PFSK-1 (cell line): Measurements from ENCODE around the gene OCIAD1.

Source experiments
- FOXP2 ChIP-seq: optimal IDR thresholded peaks from 2 replicates; pipeline ENCODE3; 2011; ENCODE audit warnings: borderline replicate concordance, control low read depth, inconsistent platforms; ENCODE audit not compliant: insufficient read depth; ENCODE audit errors: extremely low read length, extremely low read depth
- POLR2AphosphoS5 ChIP-seq: IDR thresholded peaks from 2 replicates; pipeline ENCODE4 v1.6.1; 2012; ENCODE audit warnings: low read depth, mild to moderate bottlenecking, control low read depth, low read length, moderate library complexity
- SIN3A ChIP-seq: IDR thresholded peaks from 2 replicates; pipeline ENCODE4 v1.6.1; 2012; ENCODE audit warnings: mild to moderate bottlenecking, low read length, moderate library complexity, borderline replicate concordance; ENCODE audit not compliant: insufficient read depth
- TAF1 ChIP-seq: IDR thresholded peaks from 2 replicates; pipeline ENCODE4 v1.6.1; 2012; ENCODE audit warnings: low read length, control low read depth, borderline replicate concordance; ENCODE audit not compliant: insufficient read depth
- TF ChIP-seq, protein P1 (sequence below), 2 experiments: IDR thresholded peaks; 2 replicates each; pipeline versions ENCODE4 v1.6.1 to v1.8.0; 2011 to 2012; ENCODE audit warnings: low read depth in 2 of 2, low read length in 2 of 2, control low read depth in 1 of 2, inconsistent platforms in 1 of 2, mild to moderate bottlenecking in 1 of 2, moderate library complexity in 1 of 2; ENCODE audit not compliant: insufficient read depth in 1 of 2

OCIAD1 gene

DNA sequence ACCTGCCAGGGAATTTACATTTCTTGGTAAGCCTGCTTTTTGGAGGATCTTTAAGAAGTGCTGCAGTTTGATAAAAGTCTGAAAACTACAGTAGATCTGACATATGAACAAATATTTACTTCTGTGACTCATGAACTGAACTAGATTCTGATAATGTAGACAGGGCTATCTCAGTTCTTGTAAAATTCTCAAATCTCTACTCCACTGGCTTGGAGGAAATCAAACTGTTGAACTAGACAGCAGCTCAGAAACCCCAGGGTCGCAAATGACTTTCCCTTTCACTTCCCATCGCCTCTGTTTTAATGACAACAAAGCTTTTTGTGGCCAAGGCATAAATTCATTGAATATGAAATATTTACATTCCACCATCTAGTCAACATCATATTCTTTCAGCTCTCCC lies 15.4 kb upstream of the OCIAD1 start:
- TF ChIP-seq SIN3A (no peak), FOXP2 (no peak), TAF1 (no peak), POLR2AphosphoS5 (no peak)
- TF ChIP-seq, protein P1, sequence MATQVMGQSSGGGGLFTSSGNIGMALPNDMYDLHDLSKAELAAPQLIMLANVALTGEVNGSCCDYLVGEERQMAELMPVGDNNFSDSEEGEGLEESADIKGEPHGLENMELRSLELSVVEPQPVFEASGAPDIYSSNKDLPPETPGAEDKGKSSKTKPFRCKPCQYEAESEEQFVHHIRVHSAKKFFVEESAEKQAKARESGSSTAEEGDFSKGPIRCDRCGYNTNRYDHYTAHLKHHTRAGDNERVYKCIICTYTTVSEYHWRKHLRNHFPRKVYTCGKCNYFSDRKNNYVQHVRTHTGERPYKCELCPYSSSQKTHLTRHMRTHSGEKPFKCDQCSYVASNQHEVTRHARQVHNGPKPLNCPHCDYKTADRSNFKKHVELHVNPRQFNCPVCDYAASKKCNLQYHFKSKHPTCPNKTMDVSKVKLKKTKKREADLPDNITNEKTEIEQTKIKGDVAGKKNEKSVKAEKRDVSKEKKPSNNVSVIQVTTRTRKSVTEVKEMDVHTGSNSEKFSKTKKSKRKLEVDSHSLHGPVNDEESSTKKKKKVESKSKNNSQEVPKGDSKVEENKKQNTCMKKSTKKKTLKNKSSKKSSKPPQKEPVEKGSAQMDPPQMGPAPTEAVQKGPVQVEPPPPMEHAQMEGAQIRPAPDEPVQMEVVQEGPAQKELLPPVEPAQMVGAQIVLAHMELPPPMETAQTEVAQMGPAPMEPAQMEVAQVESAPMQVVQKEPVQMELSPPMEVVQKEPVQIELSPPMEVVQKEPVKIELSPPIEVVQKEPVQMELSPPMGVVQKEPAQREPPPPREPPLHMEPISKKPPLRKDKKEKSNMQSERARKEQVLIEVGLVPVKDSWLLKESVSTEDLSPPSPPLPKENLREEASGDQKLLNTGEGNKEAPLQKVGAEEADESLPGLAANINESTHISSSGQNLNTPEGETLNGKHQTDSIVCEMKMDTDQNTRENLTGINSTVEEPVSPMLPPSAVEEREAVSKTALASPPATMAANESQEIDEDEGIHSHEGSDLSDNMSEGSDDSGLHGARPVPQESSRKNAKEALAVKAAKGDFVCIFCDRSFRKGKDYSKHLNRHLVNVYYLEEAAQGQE (IDR thresholded peaks at IDR 0.05; ENCODE audit: insufficient read depth in 1 of 2, low read depth in 2 of 2, low read length in 2 of 2), result no peak

DNA sequence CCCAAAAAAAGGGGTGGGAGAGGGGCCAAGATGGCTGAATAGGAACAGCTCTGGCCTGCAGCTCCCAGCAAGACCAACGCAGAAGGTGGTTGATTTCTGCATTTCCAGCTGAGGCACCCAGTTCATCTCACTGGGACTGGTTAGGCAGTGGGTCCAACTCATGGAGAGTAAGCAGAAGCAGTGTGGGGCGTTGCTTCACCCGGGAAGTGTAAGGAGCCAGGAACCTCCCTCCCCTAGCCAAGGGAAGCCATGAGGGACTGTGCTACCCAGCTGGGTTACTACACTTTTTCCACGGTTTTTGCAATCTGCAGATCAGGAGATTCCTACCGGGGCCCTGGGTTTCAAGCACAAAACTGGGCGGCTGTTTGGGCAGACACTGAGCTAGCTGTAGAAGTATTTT lies 13.9 kb upstream of the OCIAD1 start:
- no peak for TF ChIP-seq FOXP2
- TF ChIP-seq POLR2AphosphoS5, result no peak
- no peak for TF ChIP-seq SIN3A

DNA sequence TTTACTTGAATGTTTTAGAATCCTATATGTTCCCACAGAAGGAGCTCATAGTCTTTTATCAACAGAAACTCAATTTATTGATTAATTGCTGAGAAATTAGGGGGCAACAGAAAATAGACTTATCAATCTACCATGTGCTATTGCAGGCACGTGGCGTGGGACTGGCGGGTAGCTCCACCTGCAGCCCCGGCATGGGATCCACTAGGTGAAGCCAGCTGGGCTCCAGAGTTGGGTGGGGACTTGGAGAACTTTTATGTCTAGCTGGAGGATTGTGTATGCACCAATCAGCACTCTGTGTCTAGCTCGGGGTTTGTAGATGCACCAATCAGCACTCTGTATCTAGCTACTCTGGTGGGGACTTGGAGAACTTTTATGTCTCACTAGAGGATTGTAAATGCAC lies 3.3 kb upstream of the OCIAD1 start:
- TF ChIP-seq SIN3A, result no peak
- no peak for TF ChIP-seq TAF1
- TF ChIP-seq POLR2AphosphoS5, result no peak
- TF ChIP-seq FOXP2, result no peak
- TF ChIP-seq, protein P1 (IDR thresholded peaks at IDR 0.05; ENCODE audit: insufficient read depth in 1 of 2, low read depth in 2 of 2, low read length in 2 of 2), result no peak

DNA sequence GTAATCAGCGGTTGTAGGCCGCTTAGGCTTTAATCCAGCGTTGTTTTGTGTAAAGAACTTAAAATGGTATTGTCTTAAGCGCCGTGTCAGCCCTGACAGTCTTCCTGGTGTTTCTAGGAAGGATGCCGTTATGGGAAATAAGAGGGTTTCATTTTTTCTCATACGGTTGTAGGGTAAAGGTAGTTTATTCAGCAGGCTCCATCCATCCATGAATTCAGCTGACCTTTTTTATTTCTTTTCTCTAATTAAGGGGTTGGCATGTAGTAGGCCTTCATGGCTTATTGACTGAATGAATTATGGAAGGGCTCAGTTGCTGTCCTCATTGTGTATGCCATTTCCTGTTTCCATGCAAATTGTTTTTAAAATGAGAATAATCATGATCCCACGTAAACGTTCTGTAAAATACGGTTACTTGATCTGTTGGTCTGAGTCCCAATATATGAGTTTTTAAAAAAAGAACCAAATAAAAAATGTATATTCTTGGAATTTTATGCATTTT lies 693 bp downstream of the OCIAD1 start:
- TF ChIP-seq POLR2AphosphoS5, result no peak
- no peak for TF ChIP-seq TAF1
- TF ChIP-seq, protein P1 (IDR thresholded peaks at IDR 0.05; ENCODE audit: insufficient read depth in 1 of 2, low read depth in 2 of 2, low read length in 2 of 2), result no peak
- no peak for TF ChIP-seq FOXP2
- TF ChIP-seq SIN3A, result no peak

DNA sequence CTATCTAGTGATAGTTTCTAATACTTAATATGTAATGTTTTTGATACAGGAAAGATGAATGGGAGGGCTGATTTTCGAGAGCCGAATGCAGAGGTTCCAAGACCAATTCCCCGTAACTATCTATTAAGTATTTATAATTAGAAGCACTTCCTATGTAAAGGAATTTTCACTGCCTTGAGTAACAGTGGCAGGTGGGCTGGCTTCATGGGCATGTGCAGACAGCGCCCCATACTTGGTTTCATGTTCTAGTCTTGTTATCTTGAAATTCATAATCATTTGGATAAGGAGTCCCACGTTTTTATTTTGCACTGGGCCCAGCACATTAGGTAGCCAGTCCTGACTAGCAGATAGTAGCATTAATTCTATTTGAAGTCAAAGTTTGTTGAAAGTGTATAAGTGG lies 1.7 kb downstream of the OCIAD1 start:
- no peak for TF ChIP-seq TAF1
- TF ChIP-seq, protein P1 (IDR thresholded peaks at IDR 0.05; ENCODE audit: insufficient read depth in 1 of 2, low read depth in 2 of 2, low read length in 2 of 2), result no peak
- TF ChIP-seq FOXP2, result no peak
- TF ChIP-seq SIN3A, result no peak
- no peak for TF ChIP-seq POLR2AphosphoS5

DNA sequence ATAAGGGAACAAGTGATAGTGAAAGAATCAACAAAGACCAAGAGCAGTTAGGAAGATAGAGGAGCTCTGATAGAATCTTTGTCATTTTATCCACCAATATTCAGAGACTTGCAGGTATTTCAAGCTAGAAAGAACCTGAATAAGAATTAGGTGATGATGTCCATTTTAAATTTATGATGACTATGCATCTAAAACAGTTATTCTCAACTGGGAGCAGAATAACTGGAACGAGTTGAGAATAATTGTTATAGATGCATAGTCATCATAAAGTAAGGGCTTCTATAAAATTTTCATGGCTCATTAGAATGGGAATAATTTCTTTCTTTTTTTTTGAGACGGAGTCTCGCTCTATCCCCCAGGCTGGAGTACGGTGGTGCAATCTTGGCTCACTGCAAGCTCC lies 5.8 kb downstream of the OCIAD1 start:
- TF ChIP-seq, protein P1 (IDR thresholded peaks at IDR 0.05; ENCODE audit: insufficient read depth in 1 of 2, low read depth in 2 of 2, low read length in 2 of 2), result no peak
- TF ChIP-seq FOXP2 (no peak), SIN3A (no peak), POLR2AphosphoS5 (no peak), TAF1 (no peak)
